Hepatocyte (in vitro differentiated cells): ENCODE measurements around the gene AMH. TPM values are rescaled to one million over a fixed set of nuclear protein-coding genes. Genes with fewer than 3 reads are reported as not detected.

Experiments
- DNase-seq: peaks from one replicate; pipeline ENCODE4 v3.0.0-alpha.2; 2016; ENCODE audit warnings: low spot score
- H2AFZ ChIP-seq: fragments of 200-600 bp; sonication (generic); 2 replicates; pipeline ENCODE4 v1.6.0; 2016; ENCODE audit warnings: antibody characterized with exemption, mild to moderate bottlenecking
- H3K27ac ChIP-seq: fragments of 200-600 bp; sonication (generic); 2 replicates; pipeline ENCODE4 v1.5.1; 2016; ENCODE audit warnings: mild to moderate bottlenecking
- H3K27me3 ChIP-seq: fragments of 200-600 bp; sonication (generic); 2 replicates; pipeline ENCODE4 v1.6.1; 2016
- H3K36me3 ChIP-seq: fragments of 200-600 bp; sonication (generic); replicated peaks from 2 replicates; pipeline ENCODE4 v1.5.1; 2016; ENCODE audit warnings: low read depth; ENCODE audit not compliant: insufficient read depth
- H3K4me1 ChIP-seq: fragments of 200-600 bp; sonication (generic); 2 replicates; pipeline ENCODE4 v1.5.1; 2016; ENCODE audit warnings: mild to moderate bottlenecking, moderate library complexity; ENCODE audit not compliant: insufficient read depth
- H3K4me2 ChIP-seq: fragments of 200-600 bp; sonication (generic); 2 replicates; pipeline ENCODE4 v1.6.0; 2016
- H3K4me3 ChIP-seq: fragments of 200-600 bp; sonication (generic); 2 replicates; pipeline ENCODE4 v1.5.1; 2016; ENCODE audit warnings: mild to moderate bottlenecking
- H3K79me2 ChIP-seq: fragments of 200-600 bp; sonication (generic); 2 replicates; pipeline ENCODE4 v1.6.0; 2017; ENCODE audit warnings: mild to moderate bottlenecking
- H3K9me2 ChIP-seq: fragments of 200-600 bp; sonication (generic); replicated peaks from 2 replicates; pipeline ENCODE4 v1.6.0; 2017; ENCODE audit warnings: mild to moderate bottlenecking; ENCODE audit not compliant: insufficient read depth
- H3K9me3 ChIP-seq: fragments of 200-600 bp; sonication (generic); 2 replicates; pipeline ENCODE4 v1.5.1; 2016; ENCODE audit warnings: low read depth, mild to moderate bottlenecking
- H4K20me1 ChIP-seq: fragments of 200-600 bp; sonication (generic); 2 replicates; pipeline ENCODE4 v1.6.0; 2016; ENCODE audit warnings: mild to moderate bottlenecking; ENCODE audit not compliant: insufficient read depth, poor library complexity, severe bottlenecking
- EZH2 ChIP-seq: fragments of 200-600 bp; sonication (generic); IDR thresholded peaks from 2 replicates; pipeline ENCODE4 v1.6.1; 2016; ENCODE audit warnings: antibody characterized with exemption, mild to moderate bottlenecking, borderline replicate concordance
- EZH2phosphoT487 ChIP-seq: fragments of 200-600 bp; sonication (generic); IDR thresholded peaks from one replicate; pipeline ENCODE4 v1.6.1; 2018; ENCODE audit warnings: antibody characterized with exemption, mild to moderate bottlenecking, low read depth, moderate library complexity; ENCODE audit not compliant: unreplicated experiment, severe bottlenecking
- WGBS: methylation state at CpG from one replicate; pipeline ENCODE4 v1.1.6; 2016; ENCODE audit warnings: low lambda C conversion rate; ENCODE audit errors: missing lambda C conversion rate; 5-methylcytosine and 5-hydroxymethylcytosine counted together
- polyA plus RNA-seq: library from polyadenylated mRNA; unstranded; fragments of >200 nt; fragmentation: Nextera tagmentation; extraction: Ambion mirVana; gene quantifications from 2 replicates; pipeline ENCODE4 v1.2.1, GENCODE V29; 2016
- total RNA-seq: library from RNA; depleted of rRNA; stranded (reverse); fragments of >200 nt; gene quantifications from 2 replicates; pipeline ENCODE4 v1.2.3, GENCODE V29; 2014
- TF ChIP-seq, protein P1 (sequence below): fragments of 200-600 bp; sonication (generic); IDR thresholded peaks from 2 replicates; pipeline ENCODE4 v1.5.1; 2016; ENCODE audit warnings: antibody characterized with exemption, mild to moderate bottlenecking; ENCODE audit not compliant: poor library complexity

Gene AMH
- total and polyA plus RNA-seq, 2 experiments from 2014 or later, result 8.2 to 20.9 TPM

DNA sequence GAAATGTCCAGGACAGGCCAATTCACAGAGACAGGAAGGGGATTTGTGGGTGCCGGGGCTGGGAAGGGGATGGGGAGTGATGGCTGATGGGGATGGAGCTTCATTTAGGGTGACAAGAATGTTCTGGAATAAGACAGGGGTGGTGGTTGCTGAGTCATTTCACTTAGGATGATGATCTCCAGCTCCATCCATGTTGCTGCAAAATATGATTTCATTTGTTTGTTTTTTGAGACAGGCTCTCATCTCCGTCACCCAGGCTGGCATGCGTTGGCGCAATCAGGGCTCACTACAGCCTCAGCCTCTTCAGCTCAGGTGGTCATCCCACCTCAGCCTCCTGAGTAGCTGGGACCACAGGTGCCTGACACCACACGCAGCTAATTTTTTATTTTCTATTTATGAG is 10.2 kb downstream of the AMH start:
- Histone ChIP-seq H3K27ac (no peak overlapping the region), H2AFZ (no peak overlapping the region), H3K79me2 (no peaks in the 10 kb centered on the region), H3K4me2 (no peak overlapping the region), H3K4me1 (no peaks in the 10 kb centered on the region), H3K9me2 (no peaks in the 10 kb centered on the region), H3K36me3 (no peaks in the 10 kb centered on the region), H3K27me3 (no peaks in the 10 kb centered on the region), H4K20me1 (no peaks in the 10 kb centered on the region), H3K4me3 (no peak overlapping the region), H3K9me3 (no peaks in the 10 kb centered on the region)
- DNase-seq, result no peak
- WGBS, result 93% methylated on average over 5 of the region's 5 CpGs
- TF ChIP-seq EZH2phosphoT487, result no peak
- TF ChIP-seq, protein P1, sequence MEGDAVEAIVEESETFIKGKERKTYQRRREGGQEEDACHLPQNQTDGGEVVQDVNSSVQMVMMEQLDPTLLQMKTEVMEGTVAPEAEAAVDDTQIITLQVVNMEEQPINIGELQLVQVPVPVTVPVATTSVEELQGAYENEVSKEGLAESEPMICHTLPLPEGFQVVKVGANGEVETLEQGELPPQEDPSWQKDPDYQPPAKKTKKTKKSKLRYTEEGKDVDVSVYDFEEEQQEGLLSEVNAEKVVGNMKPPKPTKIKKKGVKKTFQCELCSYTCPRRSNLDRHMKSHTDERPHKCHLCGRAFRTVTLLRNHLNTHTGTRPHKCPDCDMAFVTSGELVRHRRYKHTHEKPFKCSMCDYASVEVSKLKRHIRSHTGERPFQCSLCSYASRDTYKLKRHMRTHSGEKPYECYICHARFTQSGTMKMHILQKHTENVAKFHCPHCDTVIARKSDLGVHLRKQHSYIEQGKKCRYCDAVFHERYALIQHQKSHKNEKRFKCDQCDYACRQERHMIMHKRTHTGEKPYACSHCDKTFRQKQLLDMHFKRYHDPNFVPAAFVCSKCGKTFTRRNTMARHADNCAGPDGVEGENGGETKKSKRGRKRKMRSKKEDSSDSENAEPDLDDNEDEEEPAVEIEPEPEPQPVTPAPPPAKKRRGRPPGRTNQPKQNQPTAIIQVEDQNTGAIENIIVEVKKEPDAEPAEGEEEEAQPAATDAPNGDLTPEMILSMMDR, result no peak
- no peak for TF ChIP-seq EZH2

DNA sequence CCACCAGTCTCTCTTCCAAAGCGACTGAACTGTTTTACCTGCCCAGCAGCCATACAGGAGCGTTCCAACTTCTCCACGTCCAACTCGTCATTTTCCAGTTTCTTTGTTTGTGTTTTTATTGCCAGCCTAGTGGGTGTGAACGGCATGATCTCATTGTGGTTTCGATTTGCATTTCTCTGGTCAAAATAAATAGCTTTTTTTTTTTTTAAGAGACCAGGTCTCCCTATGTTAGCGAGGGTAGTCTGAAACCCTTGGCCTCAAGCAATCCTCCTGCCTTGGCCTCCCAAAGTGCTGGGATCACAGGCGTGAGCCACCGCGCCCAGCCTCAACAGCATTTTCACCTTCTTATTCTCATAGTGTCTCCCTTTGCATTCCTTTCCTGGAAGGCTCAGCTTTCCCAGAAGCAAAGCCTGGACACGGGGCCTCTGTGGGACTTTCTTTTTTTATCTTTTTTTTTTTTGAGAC is 11.2 kb downstream of the AMH start:
- 86% methylated on average over 11 of the region's 11 CpGs for WGBS
- TF ChIP-seq, protein P1, result no peak
- TF ChIP-seq EZH2phosphoT487 (no peak), EZH2 (no peak)
- Histone ChIP-seq H3K4me2 (no peak overlapping the region), H3K79me2 (no peaks in the 10 kb centered on the region), H3K27ac (no peak overlapping the region), H3K36me3 (no peaks in the 10 kb centered on the region), H3K4me1 (no peaks in the 10 kb centered on the region), H3K9me3 (no peaks in the 10 kb centered on the region), H3K9me2 (no peaks in the 10 kb centered on the region), H4K20me1 (no peaks in the 10 kb centered on the region), H3K27me3 (no peaks in the 10 kb centered on the region), H3K4me3 (no peak overlapping the region), H2AFZ (no peak overlapping the region)
- DNase-seq, result no peak

DNA sequence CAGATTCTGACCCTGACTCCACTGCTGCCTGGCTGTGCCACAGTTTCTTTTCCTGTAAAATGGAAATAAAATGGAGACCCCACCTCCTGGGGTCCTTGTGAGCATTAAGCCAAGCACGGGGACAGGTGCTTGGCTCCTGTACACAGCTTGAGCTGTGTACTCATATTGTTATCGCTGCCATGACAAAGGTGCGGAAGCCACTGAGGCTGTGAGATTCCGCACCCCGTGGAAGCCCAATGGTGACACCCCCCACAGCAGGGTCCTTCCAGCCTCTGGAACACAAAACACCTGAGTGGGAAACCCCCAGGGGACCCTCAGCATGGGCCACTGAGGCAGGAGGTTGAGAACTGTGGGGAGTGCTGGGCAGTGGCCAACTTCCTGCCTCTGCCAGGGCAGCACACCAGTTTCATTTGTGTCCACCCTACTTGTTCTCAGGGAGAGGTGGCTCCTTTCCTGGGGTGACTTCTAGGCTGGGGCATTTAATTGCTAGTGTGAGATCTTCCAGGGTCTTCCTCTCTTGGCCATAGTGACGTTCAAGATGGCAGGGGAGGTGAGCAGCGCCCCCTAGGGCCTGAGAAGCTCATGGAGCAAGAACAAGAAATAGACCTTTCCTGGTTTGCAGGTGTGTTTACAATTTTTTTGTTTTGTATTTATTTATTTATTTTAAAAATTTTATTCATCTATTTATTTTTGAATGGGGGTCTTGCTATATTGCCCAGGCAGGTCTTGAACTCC is 12.5 kb downstream of the AMH start:
- no peaks in the 10 kb centered on the region for H3K4me1 ChIP-seq
- TF ChIP-seq, protein P1, result peak; percentile 42
- TF ChIP-seq EZH2phosphoT487 (no peak), EZH2 (no peak)
- H3K9me2 ChIP-seq, result no peaks in the 10 kb centered on the region
- H2AFZ ChIP-seq, result no peak overlapping the region
- no peak for DNase-seq
- H3K9me3 ChIP-seq, result no peaks in the 10 kb centered on the region
- no peaks in the 10 kb centered on the region for H4K20me1 ChIP-seq
- H3K4me2 ChIP-seq, result no peak overlapping the region
- WGBS, result 74% methylated on average over 7 of the region's 7 CpGs
- H3K27ac ChIP-seq, result no peak overlapping the region
- H3K4me3 ChIP-seq, result no peak overlapping the region
- H3K27me3 ChIP-seq, result no peaks in the 10 kb centered on the region
- H3K79me2 ChIP-seq, result no peaks in the 10 kb centered on the region
- no peaks in the 10 kb centered on the region for H3K36me3 ChIP-seq
